Left kidney (tissue), 2 donors: ENCODE measurements around the gene ANKRD31. TPM values are rescaled to one million over a fixed set of nuclear protein-coding genes. Genes with fewer than 3 reads are reported as not detected.

Source experiments
- DNase-seq: peaks from one replicate; pipeline ENCODE4 v3.0.0-alpha.2; 2013
- polyA plus RNA-seq: library from polyadenylated mRNA; unstranded; fragments of 120-200 nt; gene quantifications from one replicate; pipeline ENCODE4 v1.2.1, GENCODE V29; 2013; ENCODE audit not compliant: insufficient read length

Gene ANKRD31
- polyA plus RNA-seq, 1 donor = 0.86 TPM

GRCh38 chr5:75058986-75059535 is 177.6 kb downstream of the ANKRD31 start:
- DNase-seq = no peak

- no peak for DNase-seq
These were observed 179.1 kb downstream of the ANKRD31 start for GRCh38 chr5:75057561-75057960.

- no peak for DNase-seq
These were observed 180.9 kb downstream of the ANKRD31 start for GRCh38 chr5:75055727-75056144.

GRCh38 chr5:75054134-75054930 is 182.3 kb downstream of the ANKRD31 start:
- DNase-seq = peak; percentile 38

- peak; percentile 67 for DNase-seq
These were observed 183.2 kb downstream of the ANKRD31 start for GRCh38 chr5:75053304-75054133.

GRCh38 chr5:75053054-75053303 is 183.7 kb downstream of the ANKRD31 start:
- DNase-seq = no peak

GRCh38 chr5:75052192-75053053 is 184.3 kb downstream of the ANKRD31 start, which contains the start of gene GCNT4:
Gene GCNT4 (minus strand): TSS chr5:75052558. CDS start chr5:75030037, 22,521 bp downstream.
- peak; percentile 36 for DNase-seq

- no peak for DNase-seq
These were observed 185.4 kb downstream of the ANKRD31 start for GRCh38 chr5:75051217-75051751.

- no peak for DNase-seq
These were observed 186.3 kb downstream of the ANKRD31 start for GRCh38 chr5:75050415-75050814.

GRCh38 chr5:75049456-75050351 is 187.0 kb downstream of the ANKRD31 start:
- DNase-seq = no peak

GRCh38 chr5:75048457-75048953 is 188.2 kb downstream of the ANKRD31 start:
- no peak for DNase-seq

- DNase-seq = no peak
These were observed 189.3 kb downstream of the ANKRD31 start for GRCh38 chr5:75047356-75047755.

GRCh38 chr5:75046366-75047142 is 190.1 kb downstream of the ANKRD31 start:
- no peak for DNase-seq

GRCh38 chr5:75045071-75045470 is 191.6 kb downstream of the ANKRD31 start:
- DNase-seq = no peak

- no peak for DNase-seq
These were observed 192.3 kb downstream of the ANKRD31 start for GRCh38 chr5:75044406-75044805.

GRCh38 chr5:75043633-75044264 is 192.9 kb downstream of the ANKRD31 start:
- DNase-seq = no peak

GRCh38 chr5:75042522-75042921 is 194.2 kb downstream of the ANKRD31 start:
- DNase-seq = no peak

GRCh38 chr5:75040973-75041372 is 195.7 kb downstream of the ANKRD31 start:
- DNase-seq = no peak

GRCh38 chr5:75037106-75037505 is 199.6 kb downstream of the ANKRD31 start:
- no peak for DNase-seq
